Stimulated activated naive CD8-positive, alpha-beta T cell treated with anti-CD3 and anti-CD28 coated beads, Interleukin-15, amount 100 ng/mL, for 72 hours (primary cell): ENCODE measurements around the gene PDK2.

Experiments used
- ATAC-seq: fragments of 150-1000 bp; cut with Tn5 transposase; 2 replicates; pipeline ENCODE4 v1.10.0; 2021; ENCODE audit warnings: mild to moderate bottlenecking, moderate library complexity
- DNase-seq, 2 donors: peaks; one replicate each; pipeline ENCODE4 v3.0.0; 2021 to 2022
- H3K27ac Mint-ChIP-seq, 2 donors: one replicate each; pipeline ENCODE4 v1.8.0; 2022; ENCODE audit warnings: mild to moderate bottlenecking in 2 of 2, mixed read lengths in 2 of 2, moderate library complexity in 2 of 2
- H3K27me3 Mint-ChIP-seq: one replicate; pipeline ENCODE4 v1.8.0; 2022; ENCODE audit warnings: mixed read lengths
- H3K4me1 Mint-ChIP-seq: one replicate; pipeline ENCODE4 v1.8.0; 2022; ENCODE audit warnings: mild to moderate bottlenecking, mixed read lengths
- H3K4me3 Mint-ChIP-seq, 2 donors: one replicate each; pipeline ENCODE4 v1.8.0; 2022; ENCODE audit warnings: mild to moderate bottlenecking in 2 of 2, mixed read lengths in 2 of 2, moderate library complexity in 1 of 2
- H3K9me3 Mint-ChIP-seq, 2 donors: one replicate each; pipeline ENCODE4 v1.8.0; 2022; ENCODE audit warnings: mixed read lengths in 2 of 2

Gene PDK2

DNA sequence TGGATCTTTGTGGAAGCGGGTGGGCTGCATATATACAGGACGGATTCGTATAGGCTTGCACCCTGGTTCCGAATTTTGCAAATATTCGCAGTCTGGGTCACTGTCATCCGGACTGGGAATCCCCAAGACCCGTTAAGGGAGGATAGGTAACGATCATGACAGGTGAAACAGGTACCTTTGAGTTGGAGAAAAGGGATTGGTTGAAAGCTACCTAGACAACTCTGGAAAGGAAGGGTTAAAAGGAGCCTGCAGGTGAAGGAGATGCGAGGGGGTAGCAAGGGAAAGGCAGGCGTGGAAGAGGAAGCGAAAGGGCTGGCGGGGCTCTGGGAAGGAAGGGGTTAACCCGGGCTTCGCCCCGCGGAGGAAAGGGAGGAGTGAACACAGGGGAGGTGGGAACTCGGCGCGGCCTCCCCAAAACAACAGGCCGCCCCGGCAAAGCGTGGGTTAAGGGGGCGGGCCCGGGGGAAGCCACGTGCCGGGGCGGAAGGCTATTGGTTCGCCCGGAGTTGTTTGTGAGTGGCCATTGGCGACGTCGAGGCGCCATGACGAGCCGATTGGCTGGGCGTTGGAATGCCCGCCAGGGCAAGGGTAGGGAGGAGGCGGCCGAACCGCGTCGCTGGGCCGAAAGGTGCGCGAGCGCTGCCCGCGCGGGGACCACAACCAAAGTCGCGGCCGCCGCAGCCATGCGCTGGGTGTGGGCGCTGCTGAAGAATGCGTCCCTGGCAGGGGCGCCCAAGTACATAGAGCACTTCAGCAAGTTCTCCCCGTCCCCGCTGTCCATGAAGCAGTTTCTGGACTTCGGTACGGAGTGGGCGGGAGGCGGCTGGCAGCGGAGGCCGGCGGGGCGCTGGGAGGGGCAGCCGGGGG is at the start of gene PDK2:
Gene PDK2 (plus strand): TSS at position 599 of the 867 bp plus-strand sequence. CDS start 85 bp downstream, at position 684.
- no peaks in the 10 kb centered on the region for H3K27me3 Mint-ChIP-seq
- H3K9me3 Mint-ChIP-seq: no peaks in the 10 kb centered on the region
- H3K4me3 Mint-ChIP-seq: peak within 1 kb of the TSS; percentile 90 to 98
- DNase-seq (peak; percentile 97 to 98), ATAC-seq (peak; percentile 97)
- peak within 1 kb of the TSS; percentile 92 to 93 for H3K27ac Mint-ChIP-seq
- peaks cover 33% of the 10 kb centered on the region for H3K4me1 Mint-ChIP-seq

DNA sequence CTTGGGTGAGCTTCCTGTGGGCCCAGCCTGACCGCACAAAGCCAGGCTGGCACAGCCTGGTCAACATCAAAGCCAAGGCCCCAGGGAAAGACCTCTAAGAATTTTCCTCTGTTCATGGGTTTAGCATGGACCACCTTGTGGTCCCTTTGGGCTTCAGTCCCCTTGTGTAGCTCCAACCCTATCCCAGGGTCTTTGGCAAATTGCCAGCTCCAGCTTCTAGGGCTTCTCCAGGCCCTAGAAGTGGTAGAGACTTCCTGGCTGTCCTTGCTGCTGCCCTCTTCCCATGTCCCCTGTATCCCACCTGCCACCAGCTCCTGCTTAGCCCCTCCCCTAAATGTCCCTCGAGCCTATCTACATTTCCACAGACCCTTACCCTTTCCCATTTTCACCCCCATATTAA is 49.0 kb upstream of the PDK2 start:
- ATAC-seq: no peak
- Mint-ChIP-seq H3K4me3 (no peak overlapping the region), H3K4me1 (peaks cover 22% of the 10 kb centered on the region), H3K9me3 (no peaks in the 10 kb centered on the region), H3K27ac (no peak overlapping the region), H3K27me3 (peaks cover 17% of the 10 kb centered on the region)
- no peak for DNase-seq

DNA sequence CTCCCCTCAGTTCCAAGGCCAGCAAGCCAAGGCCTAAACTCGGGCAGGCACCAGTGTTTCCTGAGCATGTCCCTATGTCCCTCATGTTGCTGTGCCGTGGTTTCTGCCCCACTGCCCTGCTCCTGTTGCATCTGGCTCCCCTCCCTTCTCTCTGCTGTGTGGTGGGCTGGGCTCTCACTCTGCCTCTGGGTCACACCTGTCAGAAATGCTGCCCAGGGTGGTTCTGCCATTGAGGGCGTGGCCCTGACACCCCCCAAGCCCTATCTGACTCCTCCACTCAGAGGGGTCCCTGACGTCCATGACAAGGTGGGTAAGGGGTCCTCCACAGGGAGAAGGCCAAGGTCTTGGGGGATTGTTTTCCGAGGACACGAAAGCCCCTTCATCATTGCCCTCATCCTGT is 48.5 kb upstream of the PDK2 start:
- H3K27ac Mint-ChIP-seq: no peak overlapping the region
- H3K4me1 Mint-ChIP-seq: peaks cover 27% of the 10 kb centered on the region
- H3K9me3 Mint-ChIP-seq: no peaks in the 10 kb centered on the region
- no peak overlapping the region for H3K4me3 Mint-ChIP-seq
- DNase-seq: no peak
- peaks cover 17% of the 10 kb centered on the region for H3K27me3 Mint-ChIP-seq
- no peak for ATAC-seq

DNA sequence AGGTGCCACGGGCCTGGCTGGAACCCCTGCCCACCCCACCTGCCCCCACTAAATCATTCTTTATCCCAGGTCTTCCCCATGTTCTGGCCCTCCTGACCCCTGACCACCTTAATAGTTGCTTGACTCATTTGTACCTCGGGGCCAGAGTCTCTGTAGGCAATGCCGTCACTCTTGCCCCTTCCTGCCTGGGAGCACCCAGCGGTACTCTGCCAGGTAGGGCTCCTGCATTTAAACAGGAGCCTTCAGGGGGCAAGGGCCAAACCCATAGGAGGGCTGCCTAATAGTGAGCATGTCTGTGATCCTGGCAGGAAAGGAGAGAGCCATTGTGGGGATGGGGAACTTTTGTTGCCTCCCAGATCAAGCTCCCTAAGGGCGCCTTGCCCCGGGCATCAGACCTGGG is 48.1 kb upstream of the PDK2 start:
- ATAC-seq: no peak
- Mint-ChIP-seq H3K27me3 (peaks cover 17% of the 10 kb centered on the region), H3K27ac (peak overlapping the region in 1 of 2 donors; percentile 89), H3K9me3 (no peaks in the 10 kb centered on the region), H3K4me1 (peaks cover 31% of the 10 kb centered on the region), H3K4me3 (peak overlapping the region in 1 of 2 donors; percentile 59)
- DNase-seq: no peak

DNA sequence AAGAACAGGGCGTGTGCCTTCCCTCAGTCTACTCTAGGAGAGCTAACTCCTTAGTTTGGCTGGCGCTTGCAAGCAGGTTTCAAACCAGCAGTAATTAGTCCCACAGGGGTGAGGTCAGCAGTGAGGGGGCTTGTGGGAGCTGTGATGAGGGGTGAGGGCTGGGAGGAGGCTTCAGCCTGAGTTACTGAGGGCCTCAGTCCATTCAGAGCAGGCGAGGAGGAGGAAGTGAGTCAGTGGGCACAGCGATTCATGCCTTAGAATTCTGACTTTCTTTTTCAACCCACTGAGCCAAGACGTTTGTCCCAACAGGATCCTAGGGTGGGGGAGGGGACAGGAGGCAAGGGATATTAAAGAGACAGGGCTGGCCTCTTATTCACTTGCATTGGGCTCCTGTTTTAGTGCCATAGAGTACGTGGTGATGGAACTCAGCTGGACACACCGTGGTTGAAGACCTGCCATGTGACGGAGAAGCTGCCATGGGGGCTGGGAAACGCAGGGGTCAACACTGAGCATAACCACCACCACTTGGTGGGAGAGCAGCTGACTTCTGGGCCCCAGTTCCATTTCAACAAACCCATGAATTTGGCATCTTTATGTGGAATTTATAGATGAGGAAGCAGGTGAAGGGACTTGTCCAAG is 47.5 kb upstream of the PDK2 start:
- peaks cover 32% of the 10 kb centered on the region for H3K4me1 Mint-ChIP-seq
- peak overlapping the region in 1 of 2 donors; percentile 59 for H3K4me3 Mint-ChIP-seq
- no peaks in the 10 kb centered on the region for H3K9me3 Mint-ChIP-seq
- peak overlapping the region in 1 of 2 donors; percentile 89 for H3K27ac Mint-ChIP-seq
- DNase-seq (peak in 1 of 2 donors; percentile 35), ATAC-seq (peak; percentile 56)
- peaks cover 17% of the 10 kb centered on the region for H3K27me3 Mint-ChIP-seq

DNA sequence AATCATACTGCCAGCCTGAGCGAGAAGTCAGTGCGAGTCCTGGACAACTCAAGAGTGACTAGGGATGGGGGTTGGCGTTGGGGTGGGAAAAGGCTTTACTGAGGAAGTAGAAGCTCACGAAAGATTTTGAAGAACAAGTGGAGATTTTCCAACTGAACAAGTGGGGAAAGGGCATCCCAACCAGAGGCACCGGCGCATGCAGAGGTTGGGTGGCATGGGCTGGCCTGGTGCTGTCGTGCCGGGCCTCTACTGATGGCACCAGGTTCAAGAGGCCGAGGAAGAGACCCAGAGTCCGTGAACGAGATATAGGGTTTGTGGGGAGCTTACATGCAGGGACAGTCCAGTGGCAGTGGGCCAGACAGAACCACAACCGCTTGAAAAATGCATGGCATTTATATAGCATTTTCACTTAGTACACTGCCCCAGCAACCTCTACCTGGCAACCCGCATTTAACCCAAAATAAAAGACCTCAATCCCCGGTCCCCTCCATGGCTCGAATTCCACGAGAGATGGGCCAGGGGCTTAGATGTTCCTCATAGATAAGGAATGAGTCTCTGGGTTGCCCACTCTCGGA is 46.9 kb upstream of the PDK2 start:
- no peak overlapping the region for H3K4me3 Mint-ChIP-seq
- H3K4me1 Mint-ChIP-seq: peaks cover 32% of the 10 kb centered on the region
- H3K27me3 Mint-ChIP-seq: peaks cover 22% of the 10 kb centered on the region

DNA sequence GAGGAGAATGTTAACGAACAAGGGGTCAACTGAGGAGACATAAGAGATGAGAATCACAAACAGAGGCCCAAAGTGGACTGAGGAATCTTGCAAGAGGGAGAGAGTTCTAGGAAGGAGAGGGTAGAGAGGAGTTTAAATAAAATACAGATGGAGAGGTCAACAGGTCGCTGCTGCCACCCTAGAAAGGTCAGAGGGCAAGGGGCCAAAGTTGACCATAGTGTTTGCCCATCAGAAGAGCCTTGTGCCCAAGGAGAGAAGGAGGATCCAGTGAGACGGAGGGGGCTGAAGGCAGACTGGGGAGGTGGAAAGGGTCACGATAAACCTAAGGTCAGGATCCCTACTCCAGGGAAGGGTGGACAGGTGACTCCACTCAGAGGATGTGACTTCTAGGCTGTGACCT is 46.2 kb upstream of the PDK2 start:
- peaks cover 32% of the 10 kb centered on the region for H3K4me1 Mint-ChIP-seq
- no peaks in the 10 kb centered on the region for H3K9me3 Mint-ChIP-seq
- peaks cover 23% of the 10 kb centered on the region for H3K27me3 Mint-ChIP-seq
- DNase-seq: no peak
- H3K4me3 Mint-ChIP-seq: no peak overlapping the region
- ATAC-seq: no peak
- no peak overlapping the region for H3K27ac Mint-ChIP-seq

More for the DNA sequence above, 46.9 kb upstream of the PDK2 start:
- Mint-ChIP-seq H3K27ac (peak overlapping the region in 1 of 2 donors; percentile 89), H3K9me3 (no peaks in the 10 kb centered on the region)
- DNase-seq (no peak), ATAC-seq (no peak)

DNA sequence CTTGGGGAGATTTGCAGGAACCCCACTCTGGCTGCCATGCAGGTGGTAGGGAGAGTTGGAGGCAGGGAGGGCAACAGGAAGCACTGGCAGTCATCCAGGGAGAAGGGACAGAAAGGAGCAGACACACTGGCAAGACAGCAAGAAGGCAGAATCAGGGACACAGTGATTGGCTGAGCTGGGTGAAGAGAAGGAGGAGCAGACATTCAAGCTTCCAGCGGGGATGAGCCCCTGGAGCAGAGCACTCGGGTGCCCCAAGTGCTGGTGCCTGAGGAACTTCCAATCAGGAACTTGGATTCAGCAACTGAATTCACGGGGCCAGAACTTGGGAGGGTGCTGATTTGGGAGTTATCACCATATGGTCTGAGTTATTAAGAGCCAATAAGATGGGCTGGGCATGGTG is 45.5 kb upstream of the PDK2 start:
- H3K4me3 Mint-ChIP-seq: no peak overlapping the region
- H3K4me1 Mint-ChIP-seq: peaks cover 32% of the 10 kb centered on the region
- ATAC-seq (no peak), DNase-seq (no peak)
- no peaks in the 10 kb centered on the region for H3K9me3 Mint-ChIP-seq
- H3K27ac Mint-ChIP-seq: no peak overlapping the region
- peaks cover 17% of the 10 kb centered on the region for H3K27me3 Mint-ChIP-seq

DNA sequence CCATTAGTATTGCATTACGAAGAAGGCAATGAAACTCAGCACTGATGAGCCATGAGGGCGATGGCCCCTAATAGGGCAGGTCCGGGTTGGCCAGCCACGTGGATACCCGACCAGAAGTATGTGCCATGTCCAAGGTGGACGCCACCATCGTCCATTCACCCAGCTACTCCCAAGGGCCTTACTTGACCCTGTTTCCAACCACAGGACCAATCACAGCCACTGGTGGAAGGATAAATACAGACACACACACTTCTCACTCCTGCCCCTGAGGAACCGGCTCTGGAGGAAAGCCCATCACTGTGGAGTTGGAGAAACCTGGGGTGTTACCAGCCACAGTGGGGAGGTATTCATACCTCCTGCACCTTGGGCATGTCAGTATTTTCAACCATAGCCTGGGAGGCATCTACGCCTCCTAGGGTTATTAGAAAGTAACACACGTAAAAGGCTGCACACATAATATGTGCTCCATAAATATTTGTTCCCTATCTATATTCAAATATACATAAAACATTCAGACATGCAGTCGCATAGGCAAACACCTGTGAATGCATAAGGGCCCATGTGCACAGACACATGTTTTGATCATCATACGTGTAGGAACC is 44.6 kb upstream of the PDK2 start:
- no peak for DNase-seq
- Mint-ChIP-seq H3K4me3 (peak overlapping the region in 1 of 2 donors; percentile 10), H3K27ac (peak overlapping the region in 1 of 2 donors; percentile 37), H3K27me3 (peaks cover 23% of the 10 kb centered on the region), H3K9me3 (no peaks in the 10 kb centered on the region), H3K4me1 (peaks cover 41% of the 10 kb centered on the region)
- peak; percentile 4 for ATAC-seq

DNA sequence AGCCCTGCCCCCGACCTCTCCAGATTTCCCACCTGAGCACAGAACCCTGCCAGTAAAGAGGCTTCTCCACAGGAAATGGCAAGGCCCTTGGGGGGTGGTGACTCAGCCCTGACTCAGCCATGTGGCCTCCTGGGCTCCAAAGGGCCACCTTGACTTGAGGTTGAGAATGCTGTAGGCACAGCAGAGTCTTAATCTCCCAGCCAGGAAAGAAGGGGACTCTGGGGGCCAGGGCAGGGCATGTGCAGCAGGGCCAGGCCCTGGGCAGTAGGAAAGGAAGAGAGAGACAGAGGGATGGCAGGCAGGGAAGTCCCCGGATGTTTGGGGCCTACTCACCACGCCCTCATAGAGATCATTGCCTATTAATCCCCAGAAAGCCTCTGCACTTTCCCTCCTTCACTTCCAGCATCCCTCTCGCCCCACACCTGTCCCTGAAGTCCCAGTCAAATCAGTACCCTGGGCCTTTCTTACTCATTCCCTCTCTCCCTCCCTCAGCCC is 44.0 kb upstream of the PDK2 start:
- Mint-ChIP-seq H3K4me1 (peaks cover 43% of the 10 kb centered on the region), H3K4me3 (peak overlapping the region; percentile 64 to 66), H3K27me3 (peaks cover 23% of the 10 kb centered on the region), H3K9me3 (no peaks in the 10 kb centered on the region), H3K27ac (peak overlapping the region; percentile 37 to 96)
- DNase-seq (peak; percentile 50 to 82), ATAC-seq (peak; percentile 88)

DNA sequence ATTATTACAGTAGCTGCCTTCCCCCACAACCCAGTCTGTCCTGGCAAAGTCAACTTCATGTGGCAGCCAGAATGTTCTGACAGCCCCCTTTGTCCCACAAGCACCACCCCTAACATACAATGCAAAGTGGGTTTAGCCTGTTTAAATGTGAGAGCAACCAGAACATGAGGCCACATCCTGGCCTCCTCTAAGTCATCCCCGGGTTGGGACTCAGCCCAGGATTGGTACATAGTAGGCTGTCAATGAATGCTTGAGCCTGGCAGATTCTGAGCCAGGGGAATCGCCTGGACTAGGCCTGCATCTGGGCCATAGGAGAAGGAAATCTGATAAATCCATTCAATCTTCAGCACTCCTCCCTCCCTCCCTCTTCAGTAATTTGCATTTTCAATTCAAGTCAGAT is 43.5 kb upstream of the PDK2 start:
- H3K4me3 Mint-ChIP-seq: peak overlapping the region; percentile 64 to 66
- peaks cover 46% of the 10 kb centered on the region for H3K4me1 Mint-ChIP-seq
- H3K27me3 Mint-ChIP-seq: peaks cover 23% of the 10 kb centered on the region
- DNase-seq: no peak
- H3K9me3 Mint-ChIP-seq: no peaks in the 10 kb centered on the region
- peak; percentile 3 for ATAC-seq
- peak overlapping the region in 1 of 2 donors; percentile 96 for H3K27ac Mint-ChIP-seq

DNA sequence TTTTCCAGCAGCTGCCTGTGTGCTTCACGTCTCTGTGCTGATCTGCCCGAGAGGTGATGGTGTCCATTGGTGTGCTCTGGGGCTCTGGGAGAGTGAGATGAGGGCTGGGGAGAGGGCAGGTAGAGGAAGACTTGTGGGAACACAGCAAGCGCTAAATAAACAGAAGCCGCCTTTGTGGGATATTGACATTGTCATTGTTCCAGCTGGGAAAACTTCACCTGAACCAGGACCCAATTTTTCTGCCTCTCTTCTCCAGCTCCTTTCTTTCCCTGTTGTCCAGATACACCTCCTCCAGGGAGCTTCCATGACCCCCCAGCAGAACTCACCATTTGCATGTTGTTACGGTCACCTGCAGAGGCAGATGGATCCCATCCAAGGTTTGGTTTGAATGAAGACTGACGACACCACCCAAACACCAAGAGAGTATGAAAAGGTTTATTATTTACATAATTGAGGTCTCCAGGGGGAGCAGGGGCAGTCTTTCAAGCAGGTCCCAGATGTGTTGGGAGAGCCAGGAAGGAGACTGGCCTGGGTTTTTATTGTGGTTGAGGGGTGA is 42.8 kb upstream of the PDK2 start:
- peak overlapping the region in 1 of 2 donors; percentile 10 for H3K4me3 Mint-ChIP-seq
- H3K27ac Mint-ChIP-seq: no peak overlapping the region
- ATAC-seq (no peak), DNase-seq (no peak)
- peaks cover 49% of the 10 kb centered on the region for H3K4me1 Mint-ChIP-seq
- H3K27me3 Mint-ChIP-seq: peaks cover 23% of the 10 kb centered on the region
- no peaks in the 10 kb centered on the region for H3K9me3 Mint-ChIP-seq

DNA sequence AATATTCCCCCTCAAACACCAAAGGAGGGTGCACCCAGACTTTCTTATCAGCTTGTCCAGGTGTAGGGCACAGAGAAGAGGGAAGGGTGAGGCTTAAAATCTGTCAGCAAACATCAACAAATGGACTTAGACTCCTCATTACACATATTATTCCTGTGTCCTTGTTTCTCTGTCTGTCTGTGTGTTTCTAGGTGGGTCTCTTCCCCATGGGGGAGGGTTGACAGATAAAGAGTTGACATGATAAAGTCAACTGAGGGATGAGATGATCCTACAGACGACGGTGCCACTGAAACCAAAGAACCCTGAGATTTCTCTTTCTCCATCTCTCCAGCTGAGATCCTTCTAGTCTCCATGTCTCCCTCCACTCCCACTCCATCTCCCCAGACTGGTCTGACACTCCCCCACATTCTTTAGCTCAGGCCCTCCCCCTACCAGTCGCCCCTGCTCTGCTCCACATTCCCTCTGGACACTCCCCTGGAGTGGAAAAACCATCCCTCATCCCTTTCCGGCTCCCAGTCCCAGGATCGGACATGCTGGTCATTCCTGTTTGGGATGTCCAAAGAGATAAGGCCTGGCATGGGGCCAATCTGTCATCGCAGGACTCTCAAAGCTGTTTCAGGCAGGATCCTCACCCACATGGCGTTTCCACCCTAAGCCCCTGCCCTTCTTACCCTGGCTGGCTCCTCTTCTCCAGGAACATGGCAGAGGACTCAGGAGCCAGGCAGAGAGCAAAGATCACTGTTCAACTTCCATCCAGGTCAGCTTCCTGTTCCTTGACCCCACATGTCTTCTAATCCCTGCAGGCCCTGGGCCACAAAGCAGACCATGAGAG is 42.1 kb upstream of the PDK2 start:
- no peak for DNase-seq

DNA sequence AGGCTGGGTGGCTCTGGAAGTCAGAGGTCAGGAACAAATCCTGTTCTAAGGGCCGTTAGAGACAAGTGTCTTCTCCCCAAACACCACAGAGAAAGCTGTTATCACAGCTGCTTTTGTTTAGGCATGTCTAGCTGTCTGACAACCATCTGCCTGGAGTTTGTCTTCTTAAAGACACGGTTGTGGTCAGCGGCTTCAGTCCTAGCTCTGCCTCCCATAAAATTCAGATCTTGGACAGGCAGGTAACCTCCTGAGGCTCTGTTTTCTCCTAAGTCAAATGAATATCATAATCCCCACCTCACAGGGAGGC is 41.5 kb upstream of the PDK2 start:
- Mint-ChIP-seq H3K4me1 (peaks cover 48% of the 10 kb centered on the region), H3K9me3 (no peaks in the 10 kb centered on the region), H3K4me3 (no peak overlapping the region), H3K27me3 (peaks cover 32% of the 10 kb centered on the region), H3K27ac (no peak overlapping the region)
- ATAC-seq: no peak
- DNase-seq: no peak

More for the DNA sequence above, 42.1 kb upstream of the PDK2 start:
- peaks cover 49% of the 10 kb centered on the region for H3K4me1 Mint-ChIP-seq
- peaks cover 29% of the 10 kb centered on the region for H3K27me3 Mint-ChIP-seq
- H3K27ac Mint-ChIP-seq: no peak overlapping the region
- H3K4me3 Mint-ChIP-seq: no peak overlapping the region
- no peaks in the 10 kb centered on the region for H3K9me3 Mint-ChIP-seq
- no peak for ATAC-seq
